ENCODE results near the gene CEP72.

The CEP72 gene

GRCh38 chr5:611731-612486, at the start of gene CEP72:
CEP72 (plus strand) TSS chr5:612340; CDS start chr5:612362, 22 bp downstream.
- peak; percentile 84 to 89 for DNase-seq (ENCODE audit: low read depth in 2 of 2)
- TF ChIP-seq, protein P1, sequence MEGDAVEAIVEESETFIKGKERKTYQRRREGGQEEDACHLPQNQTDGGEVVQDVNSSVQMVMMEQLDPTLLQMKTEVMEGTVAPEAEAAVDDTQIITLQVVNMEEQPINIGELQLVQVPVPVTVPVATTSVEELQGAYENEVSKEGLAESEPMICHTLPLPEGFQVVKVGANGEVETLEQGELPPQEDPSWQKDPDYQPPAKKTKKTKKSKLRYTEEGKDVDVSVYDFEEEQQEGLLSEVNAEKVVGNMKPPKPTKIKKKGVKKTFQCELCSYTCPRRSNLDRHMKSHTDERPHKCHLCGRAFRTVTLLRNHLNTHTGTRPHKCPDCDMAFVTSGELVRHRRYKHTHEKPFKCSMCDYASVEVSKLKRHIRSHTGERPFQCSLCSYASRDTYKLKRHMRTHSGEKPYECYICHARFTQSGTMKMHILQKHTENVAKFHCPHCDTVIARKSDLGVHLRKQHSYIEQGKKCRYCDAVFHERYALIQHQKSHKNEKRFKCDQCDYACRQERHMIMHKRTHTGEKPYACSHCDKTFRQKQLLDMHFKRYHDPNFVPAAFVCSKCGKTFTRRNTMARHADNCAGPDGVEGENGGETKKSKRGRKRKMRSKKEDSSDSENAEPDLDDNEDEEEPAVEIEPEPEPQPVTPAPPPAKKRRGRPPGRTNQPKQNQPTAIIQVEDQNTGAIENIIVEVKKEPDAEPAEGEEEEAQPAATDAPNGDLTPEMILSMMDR (IDR thresholded peaks at IDR 0.05; ENCODE audit: low read depth, low read length), result no peak
- H3K4me3 ChIP-seq (replicated peaks in 1 of 2; ENCODE audit: low read depth in 2 of 2, low read length in 2 of 2), result peak within 1 kb of the TSS; percentile 79 to 95

- DNase-seq (ENCODE audit: low read depth in 2 of 2), result peak; percentile 4 to 48
These were observed 46.2 kb upstream of the CEP72 start for GRCh38 chr5:565782-566440.

DNA sequence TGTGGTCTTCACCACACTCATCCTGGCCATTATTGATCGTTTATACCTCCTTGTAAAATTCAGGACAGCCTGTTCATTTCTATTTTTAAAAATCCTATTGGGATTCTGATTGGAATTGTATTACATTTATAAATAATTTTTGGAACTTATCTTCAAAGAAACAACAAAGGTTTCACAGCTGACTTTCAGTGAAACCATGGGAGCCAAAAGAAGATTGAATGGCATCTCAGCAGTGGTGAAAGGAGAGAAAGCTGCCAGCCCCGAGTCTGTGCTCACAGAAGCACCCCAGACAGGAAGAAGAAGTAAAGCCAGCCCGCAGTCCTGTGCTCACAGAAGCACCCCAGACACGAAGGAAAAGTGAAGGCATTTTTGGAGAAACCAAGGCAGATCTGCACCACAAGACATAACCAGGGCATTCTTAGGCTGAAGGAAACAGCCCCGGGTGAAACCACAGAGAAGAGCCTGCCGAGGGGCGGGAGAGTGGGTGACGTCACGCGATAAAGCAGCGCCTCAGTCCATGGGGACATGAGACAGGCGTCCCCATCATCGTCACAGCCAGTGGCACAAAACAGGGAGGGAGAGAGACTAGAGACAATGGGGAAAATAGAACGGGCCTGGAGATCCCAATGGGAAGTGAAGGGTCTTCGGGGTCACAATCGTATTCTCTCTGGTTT, 45.4 kb upstream of the CEP72 start:
- no peak for DNase-seq (ENCODE audit: low read depth in 2 of 2)
- no peak overlapping the region for H3K4me3 ChIP-seq (replicated peaks in 1 of 2; ENCODE audit: low read depth in 2 of 2, low read length in 2 of 2)
- TF ChIP-seq, protein P1 (IDR thresholded peaks at IDR 0.05; ENCODE audit: low read depth, low read length), result no peak

More at GRCh38 chr5:565782-566440, 46.2 kb upstream of the CEP72 start:
- H3K4me3 ChIP-seq (replicated peaks in 1 of 2; ENCODE audit: low read depth in 2 of 2, low read length in 2 of 2), result no peak overlapping the region
- TF ChIP-seq, protein P1 (IDR thresholded peaks at IDR 0.05; ENCODE audit: low read depth, low read length), result no peak

- H3K4me3 ChIP-seq (replicated peaks in 1 of 2; ENCODE audit: low read depth in 2 of 2, low read length in 2 of 2), result no peak overlapping the region
- TF ChIP-seq, protein P1 (IDR thresholded peaks at IDR 0.05; ENCODE audit: low read depth, low read length), result no peak
- no peak for DNase-seq (ENCODE audit: low read depth in 2 of 2)
These were observed 44.5 kb upstream of the CEP72 start for GRCh38 chr5:567664-568060.

DNA sequence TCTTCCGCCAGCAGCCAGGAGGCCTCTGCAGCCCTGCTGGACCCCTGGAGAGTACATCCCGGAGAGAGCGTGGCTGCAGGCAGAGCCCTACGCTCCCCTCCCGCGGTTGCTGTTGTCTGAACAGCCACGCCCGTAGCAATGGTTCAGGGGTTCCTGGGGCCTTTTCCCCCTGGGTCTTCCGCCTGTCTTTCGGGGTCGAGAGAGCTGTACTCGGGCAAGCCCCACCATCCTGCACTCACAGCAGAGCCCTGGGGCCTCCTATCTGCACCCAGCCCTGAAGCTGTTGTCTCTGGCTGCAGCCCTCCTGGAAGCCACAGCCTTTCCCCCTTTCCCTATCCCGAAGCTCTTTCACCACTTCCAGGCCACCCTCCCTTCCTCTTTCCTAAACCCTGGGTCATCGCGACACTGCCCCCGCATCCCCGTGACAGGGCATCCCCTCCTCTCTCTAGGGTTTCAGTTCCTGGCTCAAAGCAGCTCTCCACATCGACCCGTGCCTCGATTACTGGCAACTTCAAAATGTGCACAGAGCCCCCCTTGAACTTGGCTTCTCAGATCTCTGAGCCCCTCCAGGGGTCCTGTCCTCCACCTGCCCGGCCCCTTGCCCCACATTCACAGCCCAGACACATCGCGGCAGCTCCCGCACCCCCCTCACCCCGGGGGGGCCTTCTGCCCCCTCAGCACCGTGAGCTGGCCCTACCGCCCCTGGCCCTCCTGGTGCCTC, 43.9 kb upstream of the CEP72 start:
- H3K4me3 ChIP-seq (replicated peaks in 1 of 2; ENCODE audit: low read depth in 2 of 2, low read length in 2 of 2), result no peak overlapping the region
- no peak for DNase-seq (ENCODE audit: low read depth in 2 of 2)
- TF ChIP-seq, protein P1 (IDR thresholded peaks at IDR 0.05; ENCODE audit: low read depth, low read length), result no peak

- DNase-seq (ENCODE audit: low read depth in 2 of 2), result no peak
- H3K4me3 ChIP-seq (replicated peaks in 1 of 2; ENCODE audit: low read depth in 2 of 2, low read length in 2 of 2), result no peak overlapping the region
- TF ChIP-seq, protein P1 (IDR thresholded peaks at IDR 0.05; ENCODE audit: low read depth, low read length), result no peak
These were observed 43.3 kb upstream of the CEP72 start for GRCh38 chr5:568809-569208.

Data from cardiac fibroblast (primary cell).